HG02884 (cell line): ENCODE measurements around the gene AP4M1.
A peak's percentile ranks its signal among the peaks of the same experiment; 100 is the strongest.

Source experiments
- ATAC-seq: cut with Tn5 transposase; IDR thresholded peaks from one replicate; pipeline ENCODE4 v1.9.1; 2021; ENCODE audit warnings: mild to moderate bottlenecking, moderate library complexity; ENCODE audit not compliant: unreplicated experiment

The AP4M1 gene, protein sequence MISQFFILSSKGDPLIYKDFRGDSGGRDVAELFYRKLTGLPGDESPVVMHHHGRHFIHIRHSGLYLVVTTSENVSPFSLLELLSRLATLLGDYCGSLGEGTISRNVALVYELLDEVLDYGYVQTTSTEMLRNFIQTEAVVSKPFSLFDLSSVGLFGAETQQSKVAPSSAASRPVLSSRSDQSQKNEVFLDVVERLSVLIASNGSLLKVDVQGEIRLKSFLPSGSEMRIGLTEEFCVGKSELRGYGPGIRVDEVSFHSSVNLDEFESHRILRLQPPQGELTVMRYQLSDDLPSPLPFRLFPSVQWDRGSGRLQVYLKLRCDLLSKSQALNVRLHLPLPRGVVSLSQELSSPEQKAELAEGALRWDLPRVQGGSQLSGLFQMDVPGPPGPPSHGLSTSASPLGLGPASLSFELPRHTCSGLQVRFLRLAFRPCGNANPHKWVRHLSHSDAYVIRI

GRCh38 chr7:100101016-100101862 is at the start of gene AP4M1, which contains the start of gene MCM7:
TSS of gene AP4M1 (plus strand) at chr7:100101643. CDS start at chr7:100101715, 72 bp downstream.
TSS of gene MCM7 (minus strand) at chr7:100101397. CDS start at chr7:100101294, 103 bp downstream.
- ATAC-seq: peak; percentile 80

- no peak for ATAC-seq
Measured at GRCh38 chr7:100053215-100053614, 48.2 kb upstream of the AP4M1 start.

DNA sequence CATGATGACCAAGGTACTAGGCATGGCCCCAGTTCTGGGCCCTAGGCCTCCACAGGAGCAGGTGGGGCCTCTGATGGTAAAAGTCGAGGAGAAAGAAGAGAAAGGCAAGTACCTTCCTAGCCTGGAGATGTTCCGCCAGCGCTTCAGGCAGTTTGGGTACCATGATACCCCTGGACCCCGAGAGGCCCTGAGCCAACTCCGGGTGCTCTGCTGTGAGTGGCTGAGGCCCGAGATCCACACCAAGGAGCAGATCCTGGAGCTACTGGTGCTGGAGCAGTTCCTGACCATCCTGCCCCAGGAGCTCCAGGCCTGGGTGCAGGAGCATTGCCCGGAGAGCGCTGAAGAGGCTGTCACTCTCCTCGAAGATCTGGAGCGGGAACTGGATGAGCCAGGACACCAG is 44.4 kb upstream of the AP4M1 start:
- ATAC-seq: no peak

GRCh38 chr7:100059251-100059739 is 42.1 kb upstream of the AP4M1 start:
- ATAC-seq: no peak

- no peak for ATAC-seq
Measured at GRCh38 chr7:100061518-100062193, 39.8 kb upstream of the AP4M1 start.

DNA sequence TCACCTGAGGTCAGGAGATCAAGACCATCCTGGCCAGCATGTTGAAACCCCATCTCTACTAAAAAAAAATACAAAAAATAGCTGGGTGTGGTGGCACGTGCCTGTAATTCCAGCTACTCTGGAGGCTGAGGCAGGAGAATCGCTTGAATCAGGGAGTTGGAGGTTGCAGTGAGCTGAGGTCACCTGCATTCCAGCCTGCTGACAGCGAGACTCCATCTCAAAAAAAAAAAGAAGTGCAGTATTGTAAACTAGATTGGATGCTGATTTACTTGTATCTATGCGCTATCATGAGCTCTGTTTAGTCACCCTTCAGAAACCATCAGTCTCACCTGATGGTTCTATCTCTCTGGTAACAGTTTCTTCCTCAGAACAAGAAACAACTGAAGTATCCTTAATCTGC is 38.1 kb upstream of the AP4M1 start:
- ATAC-seq: no peak

DNA sequence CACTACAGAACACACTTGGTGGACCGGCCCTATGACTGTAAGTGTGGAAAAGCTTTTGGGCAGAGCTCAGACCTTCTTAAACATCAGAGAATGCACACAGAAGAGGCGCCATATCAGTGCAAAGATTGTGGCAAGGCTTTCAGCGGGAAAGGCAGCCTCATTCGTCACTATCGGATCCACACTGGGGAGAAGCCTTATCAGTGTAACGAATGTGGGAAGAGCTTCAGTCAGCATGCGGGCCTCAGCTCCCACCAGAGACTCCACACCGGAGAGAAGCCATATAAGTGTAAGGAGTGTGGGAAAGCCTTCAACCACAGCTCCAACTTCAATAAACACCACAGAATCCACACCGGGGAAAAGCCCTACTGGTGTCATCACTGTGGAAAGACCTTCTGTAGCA is 37.3 kb upstream of the AP4M1 start:
- no peak for ATAC-seq

DNA sequence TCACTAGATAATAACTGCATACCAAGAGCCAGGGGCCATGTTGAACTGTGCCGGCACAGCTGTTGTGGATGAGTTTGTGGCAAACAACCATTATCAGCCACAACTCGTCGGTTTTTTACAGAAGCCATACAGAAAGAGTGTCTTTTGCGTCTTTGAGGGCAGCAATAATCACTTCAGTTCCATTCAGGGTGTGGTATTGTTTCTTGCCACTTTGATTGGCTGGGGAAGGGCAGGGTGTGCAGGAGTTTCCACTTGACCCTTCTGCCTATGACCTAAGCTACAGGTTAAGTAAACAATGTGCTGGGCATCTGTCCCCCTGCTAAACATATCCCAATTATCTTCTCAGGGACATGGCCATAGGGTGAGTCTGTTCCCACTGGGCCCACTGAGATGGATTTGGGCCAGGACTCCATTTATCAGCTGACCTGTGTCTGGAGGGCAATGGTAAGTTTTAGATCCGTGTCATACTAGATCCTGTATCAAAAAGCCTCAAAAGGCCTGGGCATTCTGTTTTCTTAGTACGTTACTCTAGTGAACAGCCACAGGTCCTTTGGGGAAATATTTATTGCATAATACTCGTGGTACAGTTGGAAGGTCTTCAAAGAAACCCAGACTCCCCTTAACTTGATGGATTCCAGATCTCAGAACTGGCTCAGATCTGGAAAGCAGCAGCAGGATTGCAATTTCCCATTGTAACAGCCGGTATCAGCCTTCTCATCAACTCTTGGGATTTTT is 35.8 kb upstream of the AP4M1 start:
- no peak for ATAC-seq

DNA sequence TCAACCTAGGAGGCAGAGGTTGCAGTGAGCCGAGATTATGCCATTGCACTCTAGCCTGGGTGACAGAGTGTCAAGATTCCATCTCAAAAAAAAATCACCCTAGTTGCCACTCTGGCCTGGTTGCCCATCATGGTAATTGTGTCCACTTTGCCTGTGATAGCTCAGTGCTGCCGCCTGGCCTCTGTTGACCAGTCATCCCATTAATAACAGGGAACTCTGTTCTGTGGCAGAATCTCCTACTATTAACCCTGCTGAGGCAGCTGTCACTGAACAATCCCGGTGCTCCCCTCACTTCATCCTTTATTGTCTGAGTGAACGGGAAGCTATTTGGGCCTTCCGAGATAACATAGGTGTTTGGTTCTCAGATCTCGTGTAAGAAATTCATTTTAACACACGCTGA is 34.5 kb upstream of the AP4M1 start:
- no peak for ATAC-seq

DNA sequence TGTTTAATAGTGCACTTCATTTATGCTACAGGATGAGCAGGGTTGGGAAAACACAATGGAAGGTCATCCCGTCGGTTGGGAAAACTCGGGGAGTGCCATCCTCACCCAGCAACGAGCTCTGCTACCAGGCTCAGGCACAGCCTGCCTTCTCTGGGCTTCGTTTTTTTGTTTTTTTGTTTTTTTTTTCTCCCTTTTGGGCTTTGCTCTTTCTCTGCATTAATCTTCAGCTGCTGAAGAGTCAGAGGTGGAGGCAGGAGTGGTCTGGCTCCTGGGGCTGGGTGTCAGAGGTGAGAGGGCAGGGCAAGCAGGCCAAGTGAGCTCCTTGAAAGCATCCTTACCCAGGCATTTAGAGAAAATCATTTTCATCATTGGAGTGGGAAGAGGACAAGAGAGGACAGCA is 31.5 kb upstream of the AP4M1 start:
- no peak for ATAC-seq

GRCh38 chr7:100071018-100071723 is 30.3 kb upstream of the AP4M1 start:
- ATAC-seq: no peak

DNA sequence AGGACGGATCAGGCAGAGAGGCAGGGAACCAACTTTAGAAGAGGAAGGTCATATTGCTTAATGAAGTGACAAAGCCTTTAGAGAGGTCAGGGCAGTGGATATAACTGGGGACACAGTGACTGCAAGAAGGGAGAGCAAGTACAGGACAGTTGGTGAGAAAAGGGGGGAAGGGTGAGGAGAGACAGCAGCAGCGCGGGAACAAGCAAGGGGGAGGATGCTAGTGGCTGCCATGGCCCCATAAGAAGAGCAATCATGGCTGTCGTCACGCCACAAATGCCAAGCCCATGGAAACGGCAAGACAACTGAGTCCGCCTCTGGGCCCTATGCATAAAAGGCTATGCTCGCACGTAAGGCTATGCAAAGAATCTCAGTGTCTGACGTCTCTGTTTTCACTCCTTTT is 29.0 kb upstream of the AP4M1 start:
- ATAC-seq: no peak

DNA sequence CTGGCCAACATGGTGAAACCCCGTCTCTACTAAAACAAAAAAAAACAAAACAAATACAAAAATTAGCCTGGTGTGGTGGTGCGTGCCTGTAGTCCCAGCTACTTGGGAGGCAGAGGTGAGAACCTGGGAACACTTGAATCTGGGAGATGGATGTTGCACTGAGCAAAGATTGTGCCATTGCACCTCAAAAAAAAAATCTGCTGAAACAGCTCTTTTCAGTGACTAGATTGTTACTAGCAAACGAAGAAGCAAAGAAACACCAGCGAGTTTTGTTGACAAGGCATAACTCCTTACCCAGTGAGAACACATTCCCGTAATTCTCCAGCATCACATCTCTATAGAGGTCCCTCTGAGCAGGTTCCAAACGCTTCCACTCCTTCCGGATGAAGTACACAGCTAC is 26.6 kb upstream of the AP4M1 start:
- ATAC-seq: no peak

DNA sequence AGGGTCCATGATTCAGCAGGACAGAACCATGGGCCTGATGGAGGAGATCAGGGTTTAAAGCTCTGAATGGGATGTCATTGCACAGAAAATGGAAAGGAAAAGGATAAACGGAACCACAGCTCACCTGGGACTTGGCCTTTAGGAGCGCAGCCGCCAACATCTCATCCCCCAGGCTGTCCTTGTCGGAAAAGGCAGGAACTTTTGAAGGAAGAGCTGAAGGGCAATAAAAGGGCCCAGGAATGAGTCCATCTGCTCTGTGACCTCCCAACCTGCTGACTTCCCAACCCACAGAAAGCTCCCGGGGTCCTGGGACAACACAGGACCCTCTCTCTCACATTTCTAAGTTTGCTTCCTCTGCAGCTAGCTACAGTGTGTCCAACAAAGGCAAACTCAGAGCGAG is 26.0 kb upstream of the AP4M1 start:
- ATAC-seq: no peak

DNA sequence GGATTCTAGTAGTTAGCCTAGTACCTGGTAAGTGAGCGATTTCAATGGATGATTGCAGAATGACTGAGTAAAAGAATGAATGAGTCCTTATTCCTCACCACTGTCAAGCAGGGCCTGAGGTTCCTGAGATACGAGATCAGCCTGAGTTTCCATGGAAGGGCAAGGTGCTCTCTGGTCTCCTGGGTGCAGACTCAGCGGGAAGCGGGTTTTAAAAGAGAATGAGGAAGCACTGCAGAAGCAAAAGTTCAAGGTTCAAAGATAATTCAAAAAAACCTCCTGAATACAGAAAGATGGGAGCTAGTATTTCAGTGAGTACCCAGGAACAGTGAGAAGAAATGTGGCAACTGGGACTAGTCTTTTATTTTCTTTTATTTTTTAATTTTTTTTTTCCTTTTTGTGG is 24.2 kb upstream of the AP4M1 start:
- ATAC-seq: no peak

GRCh38 chr7:100079024-100079560 is 22.4 kb upstream of the AP4M1 start:
- no peak for ATAC-seq

GRCh38 chr7:100080907-100081534 is 20.4 kb upstream of the AP4M1 start:
- no peak for ATAC-seq

GRCh38 chr7:100081535-100082102 is 19.8 kb upstream of the AP4M1 start, which contains the start of gene ZNF3:
TSS of gene ZNF3 (minus strand) at chr7:100081723. CDS start at chr7:100077357, 4,366 bp downstream.
- ATAC-seq: peak; percentile 84

DNA sequence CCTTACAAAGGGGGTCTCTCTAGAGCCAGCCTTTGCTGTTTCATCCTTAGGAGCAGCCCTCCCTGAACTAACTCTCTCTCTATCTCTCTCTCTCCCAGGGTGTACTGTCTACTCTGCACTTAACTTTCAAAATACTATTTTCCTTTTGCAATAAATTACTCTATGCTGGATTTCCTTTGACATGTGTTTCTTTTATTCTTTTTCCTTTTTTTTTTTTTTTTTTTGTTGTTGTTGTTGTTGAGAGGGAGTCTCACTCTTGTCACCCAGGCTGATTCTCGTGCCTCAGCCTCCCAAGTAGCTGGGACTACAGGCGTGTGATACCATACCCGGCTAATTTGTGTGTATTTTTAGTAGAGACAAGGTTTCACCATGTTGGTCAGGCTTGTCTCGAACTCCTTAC is 18.5 kb upstream of the AP4M1 start:
- ATAC-seq: no peak
